ENCODE measurements around the gene CT55.

DNA sequence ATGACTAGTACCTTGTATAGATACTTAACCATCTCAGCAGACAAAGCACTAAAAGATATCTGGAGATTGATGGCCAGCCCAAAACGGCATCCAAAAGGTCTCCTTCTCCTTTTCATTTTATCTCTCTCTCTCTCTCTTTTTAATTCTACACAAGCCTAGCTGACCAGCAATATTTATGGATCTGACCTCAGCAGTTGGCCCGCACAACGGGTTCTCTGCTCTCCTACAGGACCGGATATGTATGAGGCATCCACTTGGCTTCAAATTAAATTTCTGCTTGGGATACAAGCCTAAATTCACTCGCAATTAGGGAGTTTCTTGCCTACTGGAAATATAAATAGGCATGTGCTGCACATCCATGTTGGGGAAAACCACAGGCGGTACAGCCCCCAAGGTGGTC lies 22.5 kb upstream of the CT55 start:
- TF ChIP-seq, protein P1, sequence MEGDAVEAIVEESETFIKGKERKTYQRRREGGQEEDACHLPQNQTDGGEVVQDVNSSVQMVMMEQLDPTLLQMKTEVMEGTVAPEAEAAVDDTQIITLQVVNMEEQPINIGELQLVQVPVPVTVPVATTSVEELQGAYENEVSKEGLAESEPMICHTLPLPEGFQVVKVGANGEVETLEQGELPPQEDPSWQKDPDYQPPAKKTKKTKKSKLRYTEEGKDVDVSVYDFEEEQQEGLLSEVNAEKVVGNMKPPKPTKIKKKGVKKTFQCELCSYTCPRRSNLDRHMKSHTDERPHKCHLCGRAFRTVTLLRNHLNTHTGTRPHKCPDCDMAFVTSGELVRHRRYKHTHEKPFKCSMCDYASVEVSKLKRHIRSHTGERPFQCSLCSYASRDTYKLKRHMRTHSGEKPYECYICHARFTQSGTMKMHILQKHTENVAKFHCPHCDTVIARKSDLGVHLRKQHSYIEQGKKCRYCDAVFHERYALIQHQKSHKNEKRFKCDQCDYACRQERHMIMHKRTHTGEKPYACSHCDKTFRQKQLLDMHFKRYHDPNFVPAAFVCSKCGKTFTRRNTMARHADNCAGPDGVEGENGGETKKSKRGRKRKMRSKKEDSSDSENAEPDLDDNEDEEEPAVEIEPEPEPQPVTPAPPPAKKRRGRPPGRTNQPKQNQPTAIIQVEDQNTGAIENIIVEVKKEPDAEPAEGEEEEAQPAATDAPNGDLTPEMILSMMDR (IDR thresholded peaks at IDR 0.05), result no peak
- no peak for TF ChIP-seq EZH2phosphoT487 (IDR thresholded peaks at IDR 0.05)
- no peak for TF ChIP-seq EZH2 (IDR thresholded peaks at IDR 0.05)

All from neural progenitor cell (in vitro differentiated cells).